ENCODE data around the gene OR8D4. TPM values are rescaled to one million over a fixed set of nuclear protein-coding genes. Genes with fewer than 3 reads are reported as not detected.
"Not testable (repeated sequence)": the region's sequence is repeated elsewhere in the genome, so short reads cannot be mapped to it uniquely, and the experiment has no call there.

OR8D4 gene
- total RNA-seq = not detected

DNA sequence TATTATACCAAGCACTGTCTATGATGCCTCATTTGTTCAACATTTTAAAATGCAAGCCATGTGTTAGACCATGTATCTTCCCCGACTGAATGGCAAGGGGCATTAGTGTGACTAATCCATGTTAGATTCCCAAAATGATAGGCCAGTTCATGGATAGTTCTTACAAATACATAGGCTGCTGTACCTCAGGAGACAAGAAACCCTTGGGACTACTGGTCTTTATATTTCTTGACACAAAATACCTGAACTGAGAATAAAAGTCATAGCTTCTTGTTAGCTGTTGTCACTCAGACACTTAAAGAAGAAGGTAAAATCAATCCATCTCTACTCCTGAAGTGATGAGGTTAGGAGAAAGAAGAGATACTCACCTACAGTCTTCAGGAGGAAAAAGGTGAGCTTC, at the start of gene OR8D4:
OR8D4 (plus strand) TSS at position 301 of the 400 bp plus-strand sequence. CDS start 4,265 bp downstream, outside the sequence.
- Mint-ChIP-seq H3K4me3 (no peak within 1 kb of the TSS), H3K36me3 (ENCODE audit: low read depth) (no peaks in the 10 kb centered on the region), H3K27ac (no peak within 1 kb of the TSS), H3K9me3 (ENCODE audit: low read depth) (no peaks in the 10 kb centered on the region), H3K27me3 (peaks cover 4% of the 10 kb centered on the region), H3K4me1 (no peaks in the 10 kb centered on the region)
- ATAC-seq = no peak
- ChIA-PET POLR2A (no interaction called here), CTCF (no interaction called here)
- intact Hi-C loops (cut with DNase I, micrococcal nuclease) = no loop called here
- DNase-seq = no peak

DNA sequence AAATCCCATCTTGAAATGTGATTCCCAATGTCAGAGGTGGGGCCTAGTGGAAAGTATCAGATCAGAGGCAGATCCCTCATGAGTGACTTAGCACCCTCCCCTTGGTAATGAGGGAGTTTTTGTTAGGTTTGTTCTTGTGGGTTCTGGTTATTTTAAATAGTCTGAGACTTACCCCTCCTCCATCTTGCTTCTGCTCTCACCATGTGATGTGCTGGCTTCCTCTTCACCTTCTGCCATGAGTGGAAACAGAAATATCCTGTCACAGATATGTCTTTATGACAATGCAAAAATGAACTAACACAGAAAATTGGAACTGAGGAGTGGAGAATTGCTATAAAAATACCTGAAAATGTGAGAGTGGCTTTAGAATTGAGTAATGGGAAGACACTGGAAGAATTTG, 49.6 kb upstream of the OR8D4 start:
- H3K4me3 Mint-ChIP-seq = no peak overlapping the region
- no peak for ATAC-seq
- H3K27me3 Mint-ChIP-seq = peaks cover 11% of the 10 kb centered on the region
- POLR2A ChIA-PET = no interaction called here
- CTCF ChIA-PET = interaction anchor here (0.6 kb wide), 1 partner anchor 892 kb away, joined by 3 read pairs; no protein-coding TSS in a partner anchor
- H3K4me1 Mint-ChIP-seq = no peaks in the 10 kb centered on the region
- no peak for DNase-seq
- intact Hi-C loops (cut with DNase I, micrococcal nuclease) = no loop called here
- no peaks in the 10 kb centered on the region for H3K36me3 Mint-ChIP-seq (ENCODE audit: low read depth)
- no peak overlapping the region for H3K27ac Mint-ChIP-seq
- peaks cover 2% of the 10 kb centered on the region for H3K9me3 Mint-ChIP-seq (ENCODE audit: low read depth)

DNA sequence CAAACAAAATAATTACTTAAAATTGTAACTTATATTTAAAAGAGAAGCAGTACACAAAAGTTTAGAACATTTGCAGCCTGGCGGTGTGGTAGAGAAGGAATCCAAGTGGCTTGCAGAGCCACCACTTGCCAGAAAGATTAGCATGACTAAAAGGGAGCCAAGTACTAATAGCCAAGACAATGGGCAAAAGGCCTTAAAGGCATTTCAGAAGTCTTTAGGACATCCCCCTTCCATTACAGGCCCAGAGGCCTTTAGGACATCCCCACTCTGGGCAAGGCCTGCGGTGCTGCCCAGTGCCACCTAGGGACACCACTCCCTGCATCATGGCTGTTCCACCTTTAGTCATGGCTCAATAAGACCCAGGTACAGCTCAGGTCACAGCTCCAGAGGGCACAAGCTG, 48.9 kb upstream of the OR8D4 start:
- H3K27me3 Mint-ChIP-seq = peaks cover 11% of the 10 kb centered on the region
- no peak overlapping the region for H3K27ac Mint-ChIP-seq
- no peak overlapping the region for H3K4me3 Mint-ChIP-seq
- DNase-seq (no peak), ATAC-seq (no peak)
- ChIA-PET CTCF (no interaction called here), POLR2A (no interaction called here)
- peaks cover 2% of the 10 kb centered on the region for H3K9me3 Mint-ChIP-seq (ENCODE audit: low read depth)
- H3K36me3 Mint-ChIP-seq (ENCODE audit: low read depth) = no peaks in the 10 kb centered on the region
- no peaks in the 10 kb centered on the region for H3K4me1 Mint-ChIP-seq
- intact Hi-C loops (cut with DNase I, micrococcal nuclease) = no loop called here

DNA sequence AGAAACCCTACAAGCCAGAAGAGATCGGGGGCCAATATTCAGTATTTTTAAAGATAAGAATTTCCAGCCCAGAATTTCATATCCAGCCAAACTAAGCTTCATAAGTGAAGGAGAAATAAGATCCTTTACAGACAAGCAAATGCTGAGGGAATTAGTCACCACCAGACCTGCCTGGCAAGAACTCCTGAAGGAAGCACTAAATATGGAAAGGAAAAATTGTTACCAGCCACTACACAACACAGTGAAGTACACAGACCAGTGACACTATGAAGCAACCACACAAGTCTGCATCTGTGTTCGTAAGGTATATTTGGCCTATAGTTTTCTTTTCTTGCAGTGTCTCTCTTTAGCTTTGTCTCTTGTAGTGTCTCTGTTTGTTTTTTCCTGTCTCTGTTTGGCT, 45.5 kb upstream of the OR8D4 start:
- no peak overlapping the region for H3K4me3 Mint-ChIP-seq
- DNase-seq = no peak
- peaks cover 8% of the 10 kb centered on the region for H3K27me3 Mint-ChIP-seq
- intact Hi-C loops (cut with DNase I, micrococcal nuclease) = no loop called here
- no peak overlapping the region for H3K27ac Mint-ChIP-seq
- no peak for ATAC-seq
- CTCF ChIA-PET = interaction anchor here (0.6 kb wide), 1 partner anchor 216 kb away, joined by 3 read pairs; no protein-coding TSS in a partner anchor
- H3K36me3 Mint-ChIP-seq (ENCODE audit: low read depth) = no peaks in the 10 kb centered on the region
- POLR2A ChIA-PET = interaction anchor here (0.6 kb wide), 1 partner anchor 101 kb away, joined by 4 read pairs; no protein-coding TSS in a partner anchor
- H3K9me3 Mint-ChIP-seq (ENCODE audit: low read depth) = peaks cover 2% of the 10 kb centered on the region
- no peaks in the 10 kb centered on the region for H3K4me1 Mint-ChIP-seq

DNA sequence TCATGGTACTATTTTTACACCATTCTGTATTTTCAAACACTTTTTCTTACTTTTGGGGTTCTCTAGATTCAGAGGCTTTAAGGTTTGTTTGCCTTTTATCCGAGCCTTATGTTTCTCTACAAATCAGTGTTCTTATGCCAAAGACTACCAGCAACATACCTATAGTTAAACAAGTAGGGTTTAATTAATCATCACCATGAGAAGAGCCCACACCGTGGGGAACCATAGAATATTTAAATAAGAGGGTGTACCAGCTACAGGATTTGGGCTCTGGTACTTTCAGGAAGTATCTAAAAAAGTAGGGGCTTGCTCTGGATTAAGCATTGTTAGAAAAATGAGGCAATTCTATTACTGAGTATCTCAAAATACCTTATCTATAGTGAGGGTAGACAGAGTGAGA, 42.2 kb upstream of the OR8D4 start:
- POLR2A ChIA-PET = no interaction called here
- no peak for ATAC-seq
- DNase-seq = no peak
- no peaks in the 10 kb centered on the region for H3K36me3 Mint-ChIP-seq (ENCODE audit: low read depth)
- intact Hi-C loops (cut with DNase I, micrococcal nuclease) = no loop called here
- H3K4me1 Mint-ChIP-seq = no peaks in the 10 kb centered on the region
- H3K27me3 Mint-ChIP-seq = peaks cover 3% of the 10 kb centered on the region
- H3K4me3 Mint-ChIP-seq = no peak overlapping the region
- CTCF ChIA-PET = interaction anchor here (0.6 to 0.8 kb wide), 2 partner anchors 74 to 777 kb away, joined by 3 read pairs; no protein-coding TSS in a partner anchor
- peaks cover 2% of the 10 kb centered on the region for H3K9me3 Mint-ChIP-seq (ENCODE audit: low read depth)
- no peak overlapping the region for H3K27ac Mint-ChIP-seq

DNA sequence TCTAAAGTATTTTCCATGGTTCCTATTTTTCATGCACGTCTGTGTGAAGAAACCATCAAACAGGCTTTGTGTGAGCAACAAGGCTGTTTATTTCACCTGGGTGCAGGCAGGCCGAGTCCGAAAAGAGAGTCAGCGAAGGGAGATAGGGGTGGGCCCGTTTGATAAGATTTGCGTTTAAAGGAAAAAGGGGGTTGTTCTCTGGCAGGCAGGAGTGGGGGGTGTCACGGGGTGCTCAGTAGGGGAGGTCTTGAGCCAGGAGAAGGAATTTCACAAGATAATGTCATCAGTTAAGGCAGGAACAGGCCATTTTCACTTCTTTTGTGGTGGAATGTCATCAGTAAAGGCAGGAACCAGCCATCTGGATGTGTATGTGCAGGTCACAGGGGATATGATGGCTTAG, 36.7 kb upstream of the OR8D4 start:
- H3K9me3 Mint-ChIP-seq (ENCODE audit: low read depth); H3K4me3 Mint-ChIP-seq; H3K27ac Mint-ChIP-seq; H3K36me3 Mint-ChIP-seq (ENCODE audit: low read depth); H3K27me3 Mint-ChIP-seq; H3K4me1 Mint-ChIP-seq; DNase-seq; intact Hi-C loops (cut with DNase I, micrococcal nuclease); POLR2A ChIA-PET; ATAC-seq; CTCF ChIA-PET: not testable (repeated sequence)

DNA sequence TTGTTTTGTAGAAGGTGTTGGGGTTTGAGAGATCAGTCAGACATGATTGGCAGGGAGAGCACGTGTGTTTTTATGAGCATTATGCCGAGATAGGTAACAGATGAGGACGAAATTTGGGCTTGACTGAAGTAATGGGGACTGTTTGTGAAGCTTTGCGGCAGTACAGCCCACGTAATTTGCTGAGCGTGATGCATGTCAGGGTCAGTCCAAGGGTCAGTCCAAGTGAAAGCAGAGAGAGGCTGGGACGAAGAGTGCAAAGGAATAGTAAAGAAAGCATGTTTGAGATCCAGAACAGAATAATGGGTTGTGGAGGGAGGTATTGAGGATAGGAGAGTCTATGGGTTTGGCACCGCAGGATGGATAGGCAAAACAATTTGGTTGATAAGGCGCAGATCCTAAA, 34.2 kb upstream of the OR8D4 start:
- DNase-seq; H3K36me3 Mint-ChIP-seq (ENCODE audit: low read depth); H3K4me3 Mint-ChIP-seq; H3K9me3 Mint-ChIP-seq (ENCODE audit: low read depth); intact Hi-C loops (cut with DNase I, micrococcal nuclease); CTCF ChIA-PET; POLR2A ChIA-PET; H3K27me3 Mint-ChIP-seq; ATAC-seq; H3K27ac Mint-ChIP-seq; H3K4me1 Mint-ChIP-seq: not testable (repeated sequence)

DNA sequence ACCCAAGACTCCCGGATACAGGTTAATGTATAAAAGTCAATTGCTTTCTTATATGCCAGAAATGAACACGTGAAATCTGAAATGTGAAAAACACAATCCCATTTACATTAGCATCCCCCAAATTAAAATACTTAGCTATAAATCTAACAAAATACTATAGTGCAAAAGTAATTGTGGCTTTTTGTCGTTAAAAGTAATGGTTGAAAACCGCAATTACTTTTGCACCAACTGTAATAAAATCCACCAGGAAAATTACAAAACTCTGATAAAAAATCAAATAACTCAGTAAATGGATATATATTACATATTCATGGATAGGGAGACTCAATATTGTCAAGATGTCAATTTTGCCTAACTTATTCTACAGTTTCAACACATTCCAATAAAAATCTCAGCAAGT, 21.1 kb upstream of the OR8D4 start:
- DNase-seq (no peak), ATAC-seq (no peak)
- intact Hi-C loops (cut with DNase I, micrococcal nuclease) = no loop called here
- peaks cover 1% of the 10 kb centered on the region for H3K9me3 Mint-ChIP-seq (ENCODE audit: low read depth)
- H3K4me3 Mint-ChIP-seq = no peak overlapping the region
- ChIA-PET POLR2A (no interaction called here), CTCF (no interaction called here)
- no peaks in the 10 kb centered on the region for H3K27me3 Mint-ChIP-seq
- no peaks in the 10 kb centered on the region for H3K4me1 Mint-ChIP-seq
- no peaks in the 10 kb centered on the region for H3K36me3 Mint-ChIP-seq (ENCODE audit: low read depth)
- no peak overlapping the region for H3K27ac Mint-ChIP-seq

DNA sequence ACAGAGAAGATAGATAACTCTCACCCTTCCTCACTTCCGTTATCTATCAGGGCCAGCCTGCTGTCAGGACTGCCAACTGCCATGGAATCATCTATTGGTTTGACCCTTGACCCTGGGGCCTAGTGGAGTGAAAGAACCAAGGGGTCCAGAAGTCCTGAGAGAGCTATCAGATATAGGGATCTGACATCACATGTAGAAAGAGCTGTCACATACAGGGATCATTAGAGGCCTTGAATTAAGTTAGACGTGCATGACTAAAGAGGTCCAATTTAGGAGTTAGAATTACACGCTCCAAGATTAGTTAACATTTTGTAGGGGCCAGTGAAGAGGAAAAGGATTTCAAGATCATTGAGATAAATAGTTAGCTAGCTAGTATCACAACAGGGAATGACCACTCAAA, 16.4 kb upstream of the OR8D4 start, which contains the start of gene TMEM225:
TMEM225 (minus strand) TSS at position 101 of the 400 bp plus-strand sequence. CDS start 245 bp downstream, outside the sequence.
- CTCF ChIA-PET = no interaction called here
- DNase-seq = no peak
- H3K4me3 Mint-ChIP-seq = no peak within 1 kb of the TSS
- intact Hi-C loops (cut with DNase I, micrococcal nuclease) = no loop called here
- no peaks in the 10 kb centered on the region for H3K9me3 Mint-ChIP-seq (ENCODE audit: low read depth)
- H3K36me3 Mint-ChIP-seq (ENCODE audit: low read depth) = no peaks in the 10 kb centered on the region
- H3K27ac Mint-ChIP-seq = no peak within 1 kb of the TSS
- H3K27me3 Mint-ChIP-seq = no peaks in the 10 kb centered on the region
- ATAC-seq = no peak
- POLR2A ChIA-PET = no interaction called here
- no peaks in the 10 kb centered on the region for H3K4me1 Mint-ChIP-seq

DNA sequence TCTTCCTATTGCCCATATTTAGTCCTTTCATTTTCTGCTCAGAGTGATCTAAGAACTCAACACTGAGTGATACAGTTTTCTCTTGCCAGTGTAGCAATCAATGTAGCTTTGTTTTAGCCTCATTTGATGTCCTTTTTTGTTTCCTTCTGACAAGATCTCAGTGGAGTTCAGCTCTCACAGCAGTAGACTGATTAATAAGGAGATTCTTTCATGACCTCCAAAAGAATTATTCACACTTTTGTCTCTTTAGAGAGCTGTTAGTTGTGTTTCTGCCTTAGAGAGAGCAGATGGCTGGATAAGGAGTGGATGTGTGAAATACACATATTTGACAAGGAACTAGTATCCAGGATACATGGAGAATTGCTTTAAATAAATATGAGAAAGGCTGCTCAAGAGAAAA, 9.9 kb upstream of the OR8D4 start:
- no peak overlapping the region for H3K27ac Mint-ChIP-seq
- H3K27me3 Mint-ChIP-seq = peaks cover 3% of the 10 kb centered on the region
- no peaks in the 10 kb centered on the region for H3K36me3 Mint-ChIP-seq (ENCODE audit: low read depth)
- CTCF ChIA-PET = no interaction called here
- intact Hi-C loops (cut with DNase I, micrococcal nuclease) = no loop called here
- H3K4me1 Mint-ChIP-seq = no peaks in the 10 kb centered on the region
- no peak overlapping the region for H3K4me3 Mint-ChIP-seq
- POLR2A ChIA-PET = no interaction called here
- DNase-seq (no peak), ATAC-seq (no peak)
- H3K9me3 Mint-ChIP-seq (ENCODE audit: low read depth) = no peaks in the 10 kb centered on the region

DNA sequence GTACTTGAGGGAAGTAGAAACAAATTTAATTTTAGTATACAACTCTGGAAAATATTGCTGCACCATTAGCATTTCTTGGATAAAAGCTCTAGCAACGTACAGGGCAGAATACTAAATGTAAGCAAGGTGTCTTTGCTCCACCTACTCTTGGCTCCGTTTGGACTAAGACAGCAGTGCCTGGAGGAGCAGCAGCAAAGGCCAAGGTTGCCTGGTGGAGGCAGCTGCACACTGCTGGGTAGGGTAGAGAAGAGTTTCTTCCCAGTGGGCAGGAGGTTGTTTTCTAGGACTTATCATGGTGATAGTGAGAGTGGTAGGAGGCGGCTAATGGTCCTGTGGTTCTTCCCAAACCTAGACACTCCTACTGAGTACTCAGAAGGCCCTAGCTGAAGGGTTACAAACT, 2.2 kb upstream of the OR8D4 start:
- Mint-ChIP-seq H3K4me1 (no peaks in the 10 kb centered on the region), H3K4me3 (no peak overlapping the region), H3K27ac (no peak overlapping the region), H3K27me3 (peaks cover 2% of the 10 kb centered on the region), H3K9me3 (ENCODE audit: low read depth) (no peaks in the 10 kb centered on the region), H3K36me3 (ENCODE audit: low read depth) (no peaks in the 10 kb centered on the region)
- DNase-seq (no peak), ATAC-seq (no peak)
- CTCF ChIA-PET = no interaction called here
- intact Hi-C loops (cut with DNase I, micrococcal nuclease) = no loop called here
- POLR2A ChIA-PET = no interaction called here

DNA sequence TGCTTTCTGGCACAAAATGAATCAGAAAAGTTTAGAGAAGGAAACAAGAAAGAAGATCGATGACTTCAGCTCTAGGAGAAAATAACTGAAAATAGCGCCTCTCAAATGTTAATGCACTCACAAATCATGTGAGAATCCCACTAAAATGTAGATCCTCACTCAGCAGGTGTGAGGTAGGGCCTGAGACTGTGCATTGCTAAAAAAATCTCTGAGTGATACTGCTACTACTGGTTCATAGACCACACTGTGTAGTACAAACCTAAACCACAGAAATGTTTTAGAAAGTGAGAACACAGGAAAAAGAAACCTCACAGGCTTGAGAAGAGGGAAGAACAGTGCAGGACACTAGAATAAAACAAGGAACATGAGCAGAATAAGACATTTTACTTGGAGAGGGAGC, 2.0 kb downstream of the OR8D4 start:
- intact Hi-C loops (cut with DNase I, micrococcal nuclease) = no loop called here
- H3K36me3 Mint-ChIP-seq (ENCODE audit: low read depth) = no peaks in the 10 kb centered on the region
- H3K27me3 Mint-ChIP-seq = peaks cover 8% of the 10 kb centered on the region
- H3K27ac Mint-ChIP-seq = no peak overlapping the region
- POLR2A ChIA-PET = no interaction called here
- H3K4me3 Mint-ChIP-seq = no peak overlapping the region
- no peaks in the 10 kb centered on the region for H3K4me1 Mint-ChIP-seq
- H3K9me3 Mint-ChIP-seq (ENCODE audit: low read depth) = no peaks in the 10 kb centered on the region
- CTCF ChIA-PET = no interaction called here
- DNase-seq (no peak), ATAC-seq (no peak)

DNA sequence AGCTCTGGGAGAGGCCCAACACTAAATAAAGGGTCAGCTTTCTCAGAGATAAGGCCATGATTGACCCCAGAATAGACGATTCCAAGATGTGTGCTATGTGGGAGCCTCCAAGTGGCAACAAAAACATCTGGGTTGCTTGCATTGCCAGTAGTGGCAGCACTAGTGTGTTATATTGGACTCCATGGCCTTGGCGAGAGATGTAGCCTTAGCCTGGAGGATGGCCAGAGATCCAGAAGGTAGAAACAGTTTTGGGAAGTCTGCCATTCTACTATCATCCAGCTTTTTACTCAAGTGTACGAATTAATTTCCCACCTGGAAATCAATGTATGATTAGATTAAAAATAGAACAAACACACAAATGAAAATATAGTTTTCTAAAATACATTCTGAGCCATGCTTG, 3.0 kb downstream of the OR8D4 start:
- H3K27me3 Mint-ChIP-seq = peaks cover 6% of the 10 kb centered on the region
- H3K36me3 Mint-ChIP-seq (ENCODE audit: low read depth) = no peaks in the 10 kb centered on the region
- CTCF ChIA-PET = no interaction called here
- POLR2A ChIA-PET = no interaction called here
- intact Hi-C loops (cut with DNase I, micrococcal nuclease) = no loop called here
- no peak overlapping the region for H3K4me3 Mint-ChIP-seq
- ATAC-seq (no peak), DNase-seq (no peak)
- H3K27ac Mint-ChIP-seq = no peak overlapping the region
- H3K9me3 Mint-ChIP-seq (ENCODE audit: low read depth) = no peaks in the 10 kb centered on the region
- H3K4me1 Mint-ChIP-seq = no peaks in the 10 kb centered on the region
